Prostate gland (tissue), 1 donor: Measurements from ENCODE around the gene RPAIN.

Experiments used
- POLR2A ChIP-seq: fragments of 450-650 bp; IDR thresholded peaks from one replicate; pipeline ENCODE4 v1.6.1; 2016; ENCODE audit warnings: antibody characterized with exemption, mild to moderate bottlenecking
- POLR2AphosphoS5 ChIP-seq: sonication (generic); formaldehyde crosslinking; IDR thresholded peaks from one replicate; pipeline ENCODE4 v1.6.1; 2017; ENCODE audit warnings: antibody characterized with exemption

- TF ChIP-seq POLR2A (no peak), POLR2AphosphoS5 (no peak)
Measured at GRCh38 chr17:5431949-5432556, 12.1 kb downstream of the RPAIN start.
